Measurements from ENCODE around the gene TNNT2. TPM values are rescaled to one million over a fixed set of nuclear protein-coding genes. Genes with fewer than 3 reads are reported as not detected.

Gene TNNT2
- total and polyA plus RNA-seq, 2 of the 4 experiments (the other 2 are of a cell fraction), result 0.18 to 1.2 TPM

DNA sequence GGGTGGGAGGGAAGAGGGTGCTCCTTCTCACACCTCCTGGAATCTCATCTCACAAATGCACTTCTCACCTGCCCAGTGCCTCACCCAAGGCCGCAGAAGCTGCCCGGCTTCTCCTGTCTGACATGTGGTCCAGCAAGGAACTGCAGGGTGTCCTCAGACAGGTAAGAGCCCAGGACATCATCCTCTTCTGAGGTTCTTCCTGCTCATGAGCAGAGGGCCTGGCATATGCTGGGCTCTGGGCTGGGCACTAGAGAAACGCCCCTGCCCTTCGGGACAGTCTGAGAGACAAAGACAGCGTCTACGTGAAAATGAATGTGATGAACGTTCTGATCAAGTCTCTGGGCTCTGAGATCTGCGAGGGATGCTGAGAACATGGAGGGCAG lies 51.8 kb downstream of the TNNT2 start:
- no TSS peak for BruUV-seq (replicated peaks)
- no peak overlapping the region for H2AFZ ChIP-seq (replicated peaks; ENCODE audit: low read length, poor library complexity)
- H3K18ac ChIP-seq (ENCODE audit: low read depth, low read length), result no peak overlapping the region
- H3K27me3 ChIP-seq (ENCODE audit: control insufficient read depth, insufficient read depth, low read length), result peaks cover 63% of the 10 kb centered on the region
- H3K36me3 ChIP-seq (ENCODE audit: control insufficient read depth, insufficient read depth, low read length), result no peaks in the 10 kb centered on the region
- no peak overlapping the region for H2BK120ac ChIP-seq (ENCODE audit: low read depth, low read length)
- H2AK9ac ChIP-seq (replicated peaks; ENCODE audit: low read depth, low read length, poor library complexity), result no peak overlapping the region
- no peak overlapping the region for H2BK5ac ChIP-seq (ENCODE audit: low read depth, low read length, poor library complexity, severe bottlenecking)
- intact Hi-C loops (cut with micrococcal nuclease) (no loop called here), in situ Hi-C loops (cut with MboI; ENCODE audit: low sequenced_read_pairs) (no loop called here), dilution Hi-C loops (cut with HindIII; ENCODE audit: low sequenced_read_pairs, unreplicated experiment) (no loop called here)
- no peaks in the 10 kb centered on the region for H3K79me1 ChIP-seq (ENCODE audit: low read depth in 1 of 2, low read length in 2 of 2)
- ChIA-PET CTCF (no interaction called here), POLR2A (ENCODE audit: unreplicated experiment) (no interaction called here)
- H3K56ac ChIP-seq (ENCODE audit: extremely low read depth, insufficient read depth, low read length), result no peak overlapping the region
- ATAC-seq (ENCODE audit: low read depth) (no peak), DNase-seq (no peak)
- H3K9me1 ChIP-seq (ENCODE audit: insufficient read depth, low read length), result no peaks in the 10 kb centered on the region; the same call in 1 of the 2 replicates
- H3K4ac ChIP-seq (ENCODE audit: low read depth, low read length), result no peak overlapping the region
- peaks cover 2% of the 10 kb centered on the region; the same call in 1 of the 2 replicates for H3K9me3 ChIP-seq (ENCODE audit: control insufficient read depth, insufficient read depth, low read length)
- no peak overlapping the region for H4K8ac ChIP-seq (ENCODE audit: low read depth in 2 of 2, low read length in 2 of 2)
- H3K23ac ChIP-seq (ENCODE audit: low read depth, low read length), result no peak overlapping the region
- no peak overlapping the region for H4K5ac ChIP-seq (ENCODE audit: low read depth, low read length)
- no peaks in the 10 kb centered on the region for H4K20me1 ChIP-seq (ENCODE audit: insufficient read depth, low read length)
- no peak overlapping the region for H3K27ac ChIP-seq (ENCODE audit: insufficient read depth, low read length)
- H3K4me3 ChIP-seq (ENCODE audit: insufficient read depth, low read depth, low read length), result no peak overlapping the region
- no peak overlapping the region for H4K91ac ChIP-seq (ENCODE audit: insufficient read depth, low read depth, low read length)
- H3K4me2 ChIP-seq (ENCODE audit: low read depth, low read length), result no peak overlapping the region
- WGBS, 2 experiments (ENCODE audit: extremely low coverage in 2 of 2, insufficient read length in 1 of 2), result 70% methylated on average over 8 of the region's 8 CpGs; no CpG with 5 or more reads in 1 of the 2 experiments
- no peak overlapping the region for H3K14ac ChIP-seq (replicated peaks; ENCODE audit: low read depth, low read length)
- no peak overlapping the region for H3K9ac ChIP-seq (ENCODE audit: low read depth, low read length)
- H2BK15ac ChIP-seq (ENCODE audit: low read depth, low read length), result no peak overlapping the region
- no peak overlapping the region for H2AK5ac ChIP-seq (ENCODE audit: low read depth, low read length)
- H2BK20ac ChIP-seq (ENCODE audit: low read depth, low read length), result no peak overlapping the region
- TF ChIP-seq RCOR1 (IDR thresholded peaks at IDR 0.05; ENCODE audit: insufficient replicate concordance, low read length), result no peak
- TF ChIP-seq CHD1 (IDR thresholded peaks at IDR 0.05; ENCODE audit: low read depth, low read length), result no peak
- TF ChIP-seq CEBPB (IDR thresholded peaks at IDR 0.05; ENCODE audit: low read depth, low read length), result no peak
- no peak for TF ChIP-seq BHLHE40 (IDR thresholded peaks at IDR 0.05; ENCODE audit: low read depth, low read length)
- no peak for TF ChIP-seq MAZ (IDR thresholded peaks at IDR 0.05; ENCODE audit: borderline replicate concordance, low read depth, low read length)
- no peak for TF ChIP-seq SMC3 (IDR thresholded peaks at IDR 0.05; ENCODE audit: low read depth, low read length)
- no peak for TF ChIP-seq POLR2A (IDR thresholded peaks at IDR 0.05; ENCODE audit: low read depth, low read length)
- TF ChIP-seq RAD21 (IDR thresholded peaks at IDR 0.05; ENCODE audit: low read length), result no peak
- no peak for TF ChIP-seq MAFK (IDR thresholded peaks at IDR 0.05; ENCODE audit: low read depth, low read length)
- TF ChIP-seq MXI1 (IDR thresholded peaks at IDR 0.05; ENCODE audit: borderline replicate concordance, low read depth, low read length), result no peak
- TF ChIP-seq, protein P1, sequence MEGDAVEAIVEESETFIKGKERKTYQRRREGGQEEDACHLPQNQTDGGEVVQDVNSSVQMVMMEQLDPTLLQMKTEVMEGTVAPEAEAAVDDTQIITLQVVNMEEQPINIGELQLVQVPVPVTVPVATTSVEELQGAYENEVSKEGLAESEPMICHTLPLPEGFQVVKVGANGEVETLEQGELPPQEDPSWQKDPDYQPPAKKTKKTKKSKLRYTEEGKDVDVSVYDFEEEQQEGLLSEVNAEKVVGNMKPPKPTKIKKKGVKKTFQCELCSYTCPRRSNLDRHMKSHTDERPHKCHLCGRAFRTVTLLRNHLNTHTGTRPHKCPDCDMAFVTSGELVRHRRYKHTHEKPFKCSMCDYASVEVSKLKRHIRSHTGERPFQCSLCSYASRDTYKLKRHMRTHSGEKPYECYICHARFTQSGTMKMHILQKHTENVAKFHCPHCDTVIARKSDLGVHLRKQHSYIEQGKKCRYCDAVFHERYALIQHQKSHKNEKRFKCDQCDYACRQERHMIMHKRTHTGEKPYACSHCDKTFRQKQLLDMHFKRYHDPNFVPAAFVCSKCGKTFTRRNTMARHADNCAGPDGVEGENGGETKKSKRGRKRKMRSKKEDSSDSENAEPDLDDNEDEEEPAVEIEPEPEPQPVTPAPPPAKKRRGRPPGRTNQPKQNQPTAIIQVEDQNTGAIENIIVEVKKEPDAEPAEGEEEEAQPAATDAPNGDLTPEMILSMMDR (conservative IDR thresholded peaks at IDR 0.05; ENCODE audit: low read depth, low read length), result no peak
- TF ChIP-seq, protein P2, sequence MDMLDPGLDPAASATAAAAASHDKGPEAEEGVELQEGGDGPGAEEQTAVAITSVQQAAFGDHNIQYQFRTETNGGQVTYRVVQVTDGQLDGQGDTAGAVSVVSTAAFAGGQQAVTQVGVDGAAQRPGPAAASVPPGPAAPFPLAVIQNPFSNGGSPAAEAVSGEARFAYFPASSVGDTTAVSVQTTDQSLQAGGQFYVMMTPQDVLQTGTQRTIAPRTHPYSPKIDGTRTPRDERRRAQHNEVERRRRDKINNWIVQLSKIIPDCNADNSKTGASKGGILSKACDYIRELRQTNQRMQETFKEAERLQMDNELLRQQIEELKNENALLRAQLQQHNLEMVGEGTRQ (IDR thresholded peaks at IDR 0.05; ENCODE audit: low read depth, low read length), result no peak
- no peak for TF ChIP-seq NFE2L2 (IDR thresholded peaks at IDR 0.05; ENCODE audit: low read depth, low read length)
- TF ChIP-seq, protein P3, sequence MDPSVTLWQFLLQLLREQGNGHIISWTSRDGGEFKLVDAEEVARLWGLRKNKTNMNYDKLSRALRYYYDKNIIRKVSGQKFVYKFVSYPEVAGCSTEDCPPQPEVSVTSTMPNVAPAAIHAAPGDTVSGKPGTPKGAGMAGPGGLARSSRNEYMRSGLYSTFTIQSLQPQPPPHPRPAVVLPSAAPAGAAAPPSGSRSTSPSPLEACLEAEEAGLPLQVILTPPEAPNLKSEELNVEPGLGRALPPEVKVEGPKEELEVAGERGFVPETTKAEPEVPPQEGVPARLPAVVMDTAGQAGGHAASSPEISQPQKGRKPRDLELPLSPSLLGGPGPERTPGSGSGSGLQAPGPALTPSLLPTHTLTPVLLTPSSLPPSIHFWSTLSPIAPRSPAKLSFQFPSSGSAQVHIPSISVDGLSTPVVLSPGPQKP (IDR thresholded peaks at IDR 0.05; ENCODE audit: borderline replicate concordance, low read depth, low read length), result no peak
- TF ChIP-seq FOS (IDR thresholded peaks at IDR 0.05; ENCODE audit: low read depth, low read length), result no peak
- peaks cover 4% of the 10 kb centered on the region for H3K4me1 ChIP-seq (ENCODE audit: control insufficient read depth, insufficient read depth, low read length)

Data from IMR-90 (cell line).